OCI-LY3 (cell line): Measurements from ENCODE around the gene FTCD.
"Not testable (repeated sequence)": the region's sequence is repeated elsewhere in the genome, so short reads cannot be mapped to it uniquely, and the experiment has no call there.

Source experiments
- H2AFZ ChIP-seq: fragments of 200-600, 300-600 bp; shearing (Covaris generic); 2 replicates; pipeline ENCODE4 v1.6.0; 2014; ENCODE audit warnings: antibody characterized with exemption, low read depth, low read length
- H3K27ac ChIP-seq: fragments of 200-600, 300-600 bp; sonication (generic); 2 replicates; pipeline ENCODE4 v1.5.1; 2014; ENCODE audit warnings: mild to moderate bottlenecking, low read length, moderate library complexity, mixed read lengths
- H3K27me3 ChIP-seq: fragments of 200-600, 300-600 bp; sonication (generic); 2 replicates; pipeline ENCODE4 v1.6.1; 2014; ENCODE audit warnings: low read depth, low read length, mixed read lengths
- H3K36me3 ChIP-seq: fragments of 200-600, 300-600 bp; sonication (generic); replicated peaks from 2 replicates; pipeline ENCODE3; 2014; ENCODE audit warnings: low read depth, low read length, mixed read lengths
- H3K4me1 ChIP-seq: fragments of 300-600, 200-600 bp; sonication (generic); 2 replicates; pipeline ENCODE4 v1.6.1; 2014; ENCODE audit warnings: low read length, mixed read lengths
- H3K4me2 ChIP-seq: fragments of 200-600, 300-600 bp; sonication (generic); 2 replicates; pipeline ENCODE4 v1.6.1; 2014; ENCODE audit warnings: low read length, mixed read lengths
- H3K4me3 ChIP-seq: fragments of 300-600, 200-600 bp; sonication (generic); 2 replicates; pipeline ENCODE4 v1.5.1; 2014; ENCODE audit warnings: antibody characterized with exemption, mild to moderate bottlenecking, low read length, moderate library complexity
- H3K79me2 ChIP-seq: fragments of 300-600, 200-600 bp; shearing (Covaris generic); 2 replicates; pipeline ENCODE4 v1.6.1; 2014; ENCODE audit warnings: mild to moderate bottlenecking, low read length, mixed read lengths
- H3K9ac ChIP-seq: fragments of 300-600, 200-600 bp; shearing (Covaris generic); 2 replicates; pipeline ENCODE4 v1.6.0; 2014; ENCODE audit warnings: mild to moderate bottlenecking, low read length, moderate library complexity
- H3K9me3 ChIP-seq: fragments of 200-600, 300-600 bp; shearing (Covaris generic); 2 replicates; pipeline ENCODE4 v1.6.1; 2014; ENCODE audit warnings: low read length, mixed read lengths; ENCODE audit not compliant: insufficient read depth
- H4K20me1 ChIP-seq: fragments of 200-600, 300-600 bp; sonication (generic); 2 replicates; pipeline ENCODE4 v1.6.1; 2016; ENCODE audit warnings: low read length, mixed read lengths; ENCODE audit not compliant: insufficient read depth
- EZH2phosphoT487 ChIP-seq: fragments of 200-600 bp; shearing (Covaris generic); IDR thresholded peaks from 2 replicates; pipeline ENCODE4 v1.6.1; 2018; ENCODE audit warnings: antibody characterized with exemption, mixed run types, low read depth
- TF ChIP-seq, protein P1 (sequence below): fragments of 200-600, 300-600 bp; sonication (generic); IDR thresholded peaks from 2 replicates; pipeline ENCODE4 v1.5.1; 2014; ENCODE audit warnings: antibody characterized with exemption, low read length, low read depth

FTCD gene

GRCh38 chr21:46109313-46110221 is 45.8 kb downstream of the FTCD start:
- Histone ChIP-seq H4K20me1 (no peaks in the 10 kb centered on the region), H3K9ac (no peak overlapping the region), H3K4me2 (no peak overlapping the region), H3K79me2 (no peaks in the 10 kb centered on the region), H3K4me3 (no peak overlapping the region), H3K4me1 (no peaks in the 10 kb centered on the region), H3K27ac (no peak overlapping the region), H3K27me3 (no peaks in the 10 kb centered on the region), H2AFZ (no peak overlapping the region), H3K36me3 (no peaks in the 10 kb centered on the region), H3K9me3 (0 out of 2 replicates have a peak, but pooled peaks cover 3% of the 10 kb centered on the region)
- no peak for TF ChIP-seq EZH2phosphoT487
- TF ChIP-seq, protein P1, sequence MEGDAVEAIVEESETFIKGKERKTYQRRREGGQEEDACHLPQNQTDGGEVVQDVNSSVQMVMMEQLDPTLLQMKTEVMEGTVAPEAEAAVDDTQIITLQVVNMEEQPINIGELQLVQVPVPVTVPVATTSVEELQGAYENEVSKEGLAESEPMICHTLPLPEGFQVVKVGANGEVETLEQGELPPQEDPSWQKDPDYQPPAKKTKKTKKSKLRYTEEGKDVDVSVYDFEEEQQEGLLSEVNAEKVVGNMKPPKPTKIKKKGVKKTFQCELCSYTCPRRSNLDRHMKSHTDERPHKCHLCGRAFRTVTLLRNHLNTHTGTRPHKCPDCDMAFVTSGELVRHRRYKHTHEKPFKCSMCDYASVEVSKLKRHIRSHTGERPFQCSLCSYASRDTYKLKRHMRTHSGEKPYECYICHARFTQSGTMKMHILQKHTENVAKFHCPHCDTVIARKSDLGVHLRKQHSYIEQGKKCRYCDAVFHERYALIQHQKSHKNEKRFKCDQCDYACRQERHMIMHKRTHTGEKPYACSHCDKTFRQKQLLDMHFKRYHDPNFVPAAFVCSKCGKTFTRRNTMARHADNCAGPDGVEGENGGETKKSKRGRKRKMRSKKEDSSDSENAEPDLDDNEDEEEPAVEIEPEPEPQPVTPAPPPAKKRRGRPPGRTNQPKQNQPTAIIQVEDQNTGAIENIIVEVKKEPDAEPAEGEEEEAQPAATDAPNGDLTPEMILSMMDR, result no peak

DNA sequence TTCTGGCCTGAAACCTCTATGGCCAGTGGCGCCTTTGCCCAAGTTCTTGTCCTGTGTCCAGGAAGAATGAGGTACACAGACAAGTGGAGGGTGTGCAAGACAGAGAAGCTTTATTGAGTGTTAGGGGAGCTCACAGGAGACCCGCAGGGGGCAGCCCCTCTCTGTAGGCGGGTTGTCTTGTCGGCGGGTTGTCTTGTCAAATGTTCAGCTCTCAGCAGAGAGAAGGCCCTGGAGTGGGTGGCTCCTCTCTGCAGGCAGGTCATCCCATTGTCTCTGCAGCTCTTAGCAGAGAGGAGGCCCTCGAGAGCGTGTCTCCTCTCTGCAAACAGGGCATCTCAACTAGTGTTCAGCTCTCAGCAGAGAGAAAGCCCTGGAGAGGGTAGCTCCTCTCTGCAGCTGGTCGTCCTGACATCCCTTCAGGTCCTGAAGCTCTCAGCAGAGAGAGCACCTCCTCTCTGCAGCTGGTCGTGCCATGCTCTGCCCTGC is 46.5 kb downstream of the FTCD start:
- no peak overlapping the region for H3K4me2 ChIP-seq
- H3K4me3 ChIP-seq, result no peak overlapping the region
- no peaks in the 10 kb centered on the region for H3K4me1 ChIP-seq
- no peak overlapping the region for H3K27ac ChIP-seq
- TF ChIP-seq EZH2phosphoT487, result no peak
- TF ChIP-seq, protein P1, result no peak
- H3K9me3 ChIP-seq, result 0 out of 2 replicates have a peak, but pooled peaks cover 3% of the 10 kb centered on the region
- no peaks in the 10 kb centered on the region for H3K36me3 ChIP-seq
- no peak overlapping the region for H3K9ac ChIP-seq
- no peaks in the 10 kb centered on the region for H3K79me2 ChIP-seq
- H2AFZ ChIP-seq, result no peak overlapping the region
- H3K27me3 ChIP-seq, result no peaks in the 10 kb centered on the region
- no peaks in the 10 kb centered on the region for H4K20me1 ChIP-seq

DNA sequence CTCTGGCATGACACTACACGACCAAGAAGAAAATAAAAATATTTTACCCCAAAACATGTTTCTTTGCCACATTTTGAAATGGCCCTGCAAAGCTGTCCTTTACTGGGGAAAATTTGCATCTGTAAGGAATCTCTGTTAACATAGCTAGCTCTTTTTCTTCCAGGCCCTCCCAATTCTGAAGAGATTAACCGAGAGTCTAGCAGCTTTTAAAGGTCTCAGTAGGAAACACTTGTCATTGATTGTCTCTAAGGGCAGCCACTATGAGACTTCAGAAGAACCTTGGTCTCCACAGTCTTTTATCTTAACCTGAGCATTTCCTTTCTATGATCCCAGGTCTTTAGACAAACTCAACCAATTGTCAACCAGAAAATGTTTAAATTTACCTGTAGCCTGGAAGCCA is 48.0 kb downstream of the FTCD start:
- not testable (repeated sequence) for H3K4me3 ChIP-seq, H3K4me2 ChIP-seq, H3K9ac ChIP-seq, H3K79me2 ChIP-seq, H3K27me3 ChIP-seq, H3K9me3 ChIP-seq, H3K36me3 ChIP-seq, H2AFZ ChIP-seq, H3K27ac ChIP-seq, H3K4me1 ChIP-seq, H4K20me1 ChIP-seq

- no peaks in the 10 kb centered on the region for H4K20me1 ChIP-seq
- TF ChIP-seq, protein P1, result no peak
- TF ChIP-seq EZH2phosphoT487, result no peak
Measured at GRCh38 chr21:46104104-46104503, 51.3 kb downstream of the FTCD start.

More at GRCh38 chr21:46104104-46104503, 51.3 kb downstream of the FTCD start:
- no peaks in the 10 kb centered on the region for H3K36me3 ChIP-seq
- no peak overlapping the region for H2AFZ ChIP-seq
- no peak overlapping the region for H3K4me2 ChIP-seq
- no peak overlapping the region for H3K9ac ChIP-seq
- H3K9me3 ChIP-seq, result 0 out of 2 replicates have a peak, but pooled peaks cover 3% of the 10 kb centered on the region
- H3K4me3 ChIP-seq, result no peak overlapping the region
- no peak overlapping the region for H3K27ac ChIP-seq
- H3K4me1 ChIP-seq, result no peaks in the 10 kb centered on the region
- no peaks in the 10 kb centered on the region for H3K79me2 ChIP-seq
- H3K27me3 ChIP-seq, result no peaks in the 10 kb centered on the region
